HEK293 (cell line): ENCODE data around the gene DDX10.
A peak's percentile ranks its signal among the peaks of the same experiment; 100 is the strongest.

Source experiments
- CTCF ChIA-PET: fragments of 350-600 bp; formaldehyde crosslinking; extraction: SDS; loops from one replicate; lab custom pipeline; 2021; ENCODE audit warnings: antibody characterized with exemption; lab: Yijun Ruan, JAX
- POLR2A ChIA-PET: fragments of 300-600 bp; formaldehyde crosslinking; extraction: SDS; loops from one replicate; lab custom pipeline; 2020; ENCODE audit warnings: antibody characterized with exemption, inconsistent platforms; lab: Yijun Ruan, JAX
- H3K27ac ChIP-seq: fragments of 200-500 bp; sonication (Bioruptor generic); 2 replicates; pipeline ENCODE4 v1.5.1; 2014; ENCODE audit warnings: low read depth, low read length, control low read depth, inconsistent platforms; ENCODE audit errors: extremely low read depth
- H3K36me3 ChIP-seq, 2 experiments: fragments of 200-500 bp in 1 of 2; sonication (Bioruptor generic) in 1 of 2; 1 replicate in 1 of 2; 2 replicates in 1 of 2; pipeline ENCODE4 v1.5.1; 2014 to 2017; ENCODE audit warnings: inconsistent platforms in 2 of 2, low read length in 2 of 2; ENCODE audit not compliant: control insufficient read depth in 2 of 2, insufficient read depth in 1 of 2
- H3K4me1 ChIP-seq: fragments of 200-500 bp; sonication (Bioruptor generic); 2 replicates; pipeline ENCODE4 v1.5.1; 2014; ENCODE audit warnings: mild to moderate bottlenecking, low read length, inconsistent platforms; ENCODE audit not compliant: control insufficient read depth, insufficient read depth
- H3K4me3 ChIP-seq: 2 replicates; pipeline ENCODE4 v1.5.1; 2011; ENCODE audit warnings: low read depth, mild to moderate bottlenecking, control low read depth, low read length, moderate library complexity
- H3K9me3 ChIP-seq: fragments of 200-500 bp; sonication (Bioruptor generic); 2 replicates; pipeline ENCODE4 v1.5.1; 2014; ENCODE audit warnings: low read depth, low read length, inconsistent platforms; ENCODE audit not compliant: control insufficient read depth, insufficient read depth
- ATF2 ChIP-seq: fragments of 450-650 bp; formaldehyde crosslinking; IDR thresholded peaks from 2 replicates; pipeline ENCODE4 v1.5.1; 2016; ENCODE audit warnings: missing biosample characterization, missing genetic modification characterization, low read depth
- FEZF1 ChIP-seq: fragments of 450-650 bp; formaldehyde crosslinking; IDR thresholded peaks from 2 replicates; pipeline ENCODE4 v1.5.1; 2016; ENCODE audit warnings: missing biosample characterization, missing genetic modification characterization
- PBX3 ChIP-seq: sonication (generic); formaldehyde crosslinking; IDR thresholded peaks from 2 replicates; pipeline ENCODE4 v1.8.1; 2022; ENCODE audit warnings: mild to moderate bottlenecking, moderate library complexity, missing genetic modification reagents
- PRDM6 ChIP-seq: fragments of 450-650 bp; formaldehyde crosslinking; IDR thresholded peaks from 2 replicates; pipeline ENCODE4 v1.5.1; 2017; ENCODE audit warnings: missing biosample characterization, missing genetic modification characterization
- SP2 ChIP-seq: fragments of 450-650 bp; formaldehyde crosslinking; IDR thresholded peaks from 2 replicates; pipeline ENCODE4 v1.5.1; 2016; ENCODE audit warnings: missing biosample characterization, missing genetic modification characterization
- SP7 ChIP-seq: fragments of 450-650 bp; formaldehyde crosslinking; IDR thresholded peaks from 2 replicates; pipeline ENCODE4 v1.5.1; 2016; ENCODE audit warnings: missing biosample characterization, missing genetic modification characterization
- TSHZ1 ChIP-seq: fragments of 450-650 bp; formaldehyde crosslinking; IDR thresholded peaks from 2 replicates; pipeline ENCODE4 v1.5.1; 2016; ENCODE audit warnings: missing biosample characterization, missing genetic modification characterization, borderline replicate concordance
- ZBTB20 ChIP-seq: fragments of 450-650 bp; formaldehyde crosslinking; IDR thresholded peaks from 2 replicates; pipeline ENCODE4 v1.5.1; 2016; ENCODE audit warnings: missing biosample characterization, missing genetic modification characterization
- ZEB2 ChIP-seq: fragments of 450-650 bp; formaldehyde crosslinking; IDR thresholded peaks from 2 replicates; pipeline ENCODE4 v1.5.1; 2016; ENCODE audit warnings: missing biosample characterization, missing genetic modification characterization
- ZFP3 ChIP-seq: fragments of 450-650 bp; formaldehyde crosslinking; IDR thresholded peaks from 2 replicates; pipeline ENCODE4 v1.5.1; 2016; ENCODE audit warnings: low read depth, missing biosample characterization, missing genetic modification characterization
- ZNF184 ChIP-seq: fragments of 450-650 bp; IDR thresholded peaks from 2 replicates; pipeline ENCODE4 v1.5.1; 2018; ENCODE audit warnings: missing biosample characterization, mild to moderate bottlenecking, missing genetic modification characterization
- ZNF248 ChIP-seq: fragments of 450-650 bp; formaldehyde crosslinking; IDR thresholded peaks from 2 replicates; pipeline ENCODE4 v1.5.1; 2017; ENCODE audit warnings: missing biosample characterization, missing genetic modification characterization
- ZNF302 ChIP-seq: fragments of 450-650 bp; formaldehyde crosslinking; IDR thresholded peaks from 2 replicates; pipeline ENCODE4 v1.5.1; 2016; ENCODE audit warnings: missing biosample characterization, missing genetic modification characterization, low read depth
- ZNF335 ChIP-seq: fragments of 450-650 bp; formaldehyde crosslinking; conservative IDR thresholded peaks from 2 replicates; pipeline ENCODE4 v1.5.1; 2016; ENCODE audit warnings: missing biosample characterization, missing genetic modification characterization
- ZNF513 ChIP-seq: fragments of 450-650 bp; IDR thresholded peaks from 2 replicates; pipeline ENCODE4 v1.5.1; 2018; ENCODE audit warnings: missing biosample characterization, missing genetic modification characterization
- ZNF629 ChIP-seq: fragments of 450-650 bp; formaldehyde crosslinking; IDR thresholded peaks from 2 replicates; pipeline ENCODE4 v1.5.1; 2017; ENCODE audit warnings: missing biosample characterization, missing genetic modification characterization
- ZNF692 ChIP-seq: fragments of 450-650 bp; formaldehyde crosslinking; IDR thresholded peaks from 2 replicates; pipeline ENCODE4 v1.5.1; 2016; ENCODE audit warnings: missing biosample characterization, missing genetic modification characterization
- ZNF830 ChIP-seq: fragments of 450-650 bp; IDR thresholded peaks from 2 replicates; pipeline ENCODE4 v1.5.0; 2018; ENCODE audit warnings: missing biosample characterization, missing genetic modification characterization, low read depth, mild to moderate bottlenecking, moderate library complexity
- ZNF843 ChIP-seq: fragments of 450-650 bp; formaldehyde crosslinking; IDR thresholded peaks from 2 replicates; pipeline ENCODE4 v1.5.1; 2016; ENCODE audit warnings: missing biosample characterization, missing genetic modification characterization
- ZSCAN30 ChIP-seq: fragments of 450-650 bp; IDR thresholded peaks from 2 replicates; pipeline ENCODE4 v1.5.1; 2018; ENCODE audit warnings: missing biosample characterization, mild to moderate bottlenecking, missing genetic modification characterization, moderate library complexity
- TF ChIP-seq, protein P1 (sequence below): fragments of 450-650 bp; formaldehyde crosslinking; IDR thresholded peaks from 2 replicates; pipeline ENCODE4 v1.5.1; 2016; ENCODE audit warnings: missing biosample characterization, missing genetic modification characterization

DDX10 gene

DNA sequence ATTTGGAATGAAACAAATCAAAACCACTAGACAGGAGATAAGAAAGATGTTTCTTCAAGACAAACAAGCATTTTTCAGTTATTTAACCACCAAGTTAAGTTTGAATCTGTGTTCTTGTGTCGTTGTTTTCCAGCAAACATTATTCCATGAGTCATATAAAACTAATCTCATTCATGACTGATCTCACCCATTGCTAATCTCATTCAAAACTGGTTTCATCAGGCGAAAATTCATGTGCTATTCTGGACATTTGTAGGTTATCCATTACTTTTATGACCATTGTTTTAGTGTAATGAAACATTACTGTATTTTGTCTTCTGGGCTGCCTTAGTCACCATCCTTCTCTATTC is 221.8 kb downstream of the DDX10 start (continued):
- TF ChIP-seq, protein P1, sequence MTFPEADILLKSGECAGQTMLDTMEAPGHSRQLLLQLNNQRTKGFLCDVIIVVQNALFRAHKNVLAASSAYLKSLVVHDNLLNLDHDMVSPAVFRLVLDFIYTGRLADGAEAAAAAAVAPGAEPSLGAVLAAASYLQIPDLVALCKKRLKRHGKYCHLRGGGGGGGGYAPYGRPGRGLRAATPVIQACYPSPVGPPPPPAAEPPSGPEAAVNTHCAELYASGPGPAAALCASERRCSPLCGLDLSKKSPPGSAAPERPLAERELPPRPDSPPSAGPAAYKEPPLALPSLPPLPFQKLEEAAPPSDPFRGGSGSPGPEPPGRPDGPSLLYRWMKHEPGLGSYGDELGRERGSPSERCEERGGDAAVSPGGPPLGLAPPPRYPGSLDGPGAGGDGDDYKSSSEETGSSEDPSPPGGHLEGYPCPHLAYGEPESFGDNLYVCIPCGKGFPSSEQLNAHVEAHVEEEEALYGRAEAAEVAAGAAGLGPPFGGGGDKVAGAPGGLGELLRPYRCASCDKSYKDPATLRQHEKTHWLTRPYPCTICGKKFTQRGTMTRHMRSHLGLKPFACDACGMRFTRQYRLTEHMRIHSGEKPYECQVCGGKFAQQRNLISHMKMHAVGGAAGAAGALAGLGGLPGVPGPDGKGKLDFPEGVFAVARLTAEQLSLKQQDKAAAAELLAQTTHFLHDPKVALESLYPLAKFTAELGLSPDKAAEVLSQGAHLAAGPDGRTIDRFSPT (tag by site-specific recombination), result no peak
- 0 out of 2 replicates have a peak, but pooled peaks have one; percentile 23 for TF ChIP-seq ZNF843 (tag by site-specific recombination)
- no peak for TF ChIP-seq TSHZ1
- TF ChIP-seq SP7 (tag by site-specific recombination), result 0 out of 2 replicates have a peak, but pooled peaks have one; percentile 12
- 0 out of 2 replicates have a peak, but pooled peaks have one; percentile 17 for TF ChIP-seq ZNF335
- no peak for TF ChIP-seq ZSCAN30
- peak; percentile 54 for TF ChIP-seq ZNF629
- peak; percentile 69 for TF ChIP-seq ZEB2 (tag by site-specific recombination)
- TF ChIP-seq ZNF692, result no peak
- TF ChIP-seq, all 188 proteins: peak for 10

DNA sequence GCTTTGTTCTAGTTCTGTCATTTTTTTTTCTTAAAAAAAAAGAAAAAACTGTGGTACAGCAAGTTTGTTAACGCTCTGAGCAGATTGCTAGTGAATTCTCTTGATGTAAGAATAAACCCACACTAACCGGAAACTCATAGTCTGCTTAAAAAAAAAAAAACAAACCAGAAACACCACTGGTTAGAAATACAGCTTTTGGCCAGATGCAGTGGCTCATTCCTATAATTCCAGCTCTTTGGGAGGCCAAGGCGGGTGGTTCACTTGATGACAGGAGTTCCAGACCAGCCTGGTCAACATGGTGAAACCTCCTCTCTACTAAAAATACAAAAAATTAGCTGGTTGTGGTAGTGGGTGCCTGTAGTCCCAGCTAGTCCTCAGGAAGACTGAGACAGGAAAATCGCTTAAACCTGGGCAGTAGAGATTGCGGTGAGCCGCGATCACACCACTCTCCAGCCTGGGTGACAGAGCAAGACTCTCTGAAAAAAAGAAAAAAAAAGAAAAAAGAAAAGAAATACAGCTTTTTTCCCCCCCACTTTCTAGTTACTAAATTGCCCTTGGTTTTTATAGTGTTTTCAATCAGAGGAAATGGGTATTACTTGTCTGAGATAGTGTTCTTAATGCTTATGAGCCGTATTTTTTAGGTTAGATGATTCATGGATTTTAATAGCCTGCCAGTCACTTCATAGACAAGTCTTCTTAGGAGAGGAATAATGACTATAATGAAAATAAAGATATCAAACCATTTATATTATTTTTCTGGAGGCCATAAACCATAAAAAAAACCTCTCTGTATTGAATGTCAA is 222.8 kb downstream of the DDX10 start:
- no peaks in the 10 kb centered on the region for H3K36me3 ChIP-seq
- ChIA-PET CTCF (no interaction called here), POLR2A (no interaction called here)
- H3K9me3 ChIP-seq, result no peaks in the 10 kb centered on the region
- no peak overlapping the region for H3K4me3 ChIP-seq
- peaks cover 5% of the 10 kb centered on the region for H3K4me1 ChIP-seq
- no peak overlapping the region for H3K27ac ChIP-seq
- TF ChIP-seq FEZF1 (tag by site-specific recombination) (no peak), ZNF513 (no peak), PRDM6 (tag by site-specific recombination) (peak; percentile 70), ZNF248 (tag by site-specific recombination) (no peak), ZNF302 (no peak), ATF2 (no peak), ZNF629 (no peak), PBX3 (CRISPR knock-in tag) (no peak), ZNF830 (tag by site-specific recombination) (no peak), ZNF184 (no peak), SP2 (tag by site-specific recombination) (no peak), ZFP3 (tag by site-specific recombination) (no peak), ZBTB20 (tag by site-specific recombination) (peak; percentile 31; the same call in 1 of the 2 replicates)
